Suppressor macrophage treated with lipopolysaccharide for 4 hours (primary cell): Measurements from ENCODE around the gene BCCIP.

ENCODE experiments used
- DNase-seq: peaks from one replicate; pipeline ENCODE4 v3.0.0-alpha.2; 2020

Gene BCCIP

DNA sequence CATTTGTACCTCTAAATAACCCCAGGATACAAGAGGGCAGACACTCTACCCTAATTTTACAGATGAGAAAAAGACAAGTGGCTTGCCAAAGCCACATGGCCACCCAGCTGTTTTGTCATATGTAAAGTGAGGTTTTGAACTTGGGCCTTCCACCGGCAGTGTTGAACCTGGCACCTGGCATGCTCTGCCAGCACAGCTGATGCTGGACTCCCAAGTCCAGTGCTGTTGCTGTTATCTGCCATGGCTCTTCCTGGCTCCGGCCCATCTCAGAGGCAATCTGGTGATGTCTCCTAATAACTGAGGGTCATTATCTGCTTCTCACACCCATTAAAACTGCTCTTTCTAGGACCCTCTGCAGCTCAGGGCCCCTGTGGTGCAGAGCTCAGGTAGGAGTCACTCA lies 25.0 kb downstream of the BCCIP start:
- DNase-seq = no peak

DNA sequence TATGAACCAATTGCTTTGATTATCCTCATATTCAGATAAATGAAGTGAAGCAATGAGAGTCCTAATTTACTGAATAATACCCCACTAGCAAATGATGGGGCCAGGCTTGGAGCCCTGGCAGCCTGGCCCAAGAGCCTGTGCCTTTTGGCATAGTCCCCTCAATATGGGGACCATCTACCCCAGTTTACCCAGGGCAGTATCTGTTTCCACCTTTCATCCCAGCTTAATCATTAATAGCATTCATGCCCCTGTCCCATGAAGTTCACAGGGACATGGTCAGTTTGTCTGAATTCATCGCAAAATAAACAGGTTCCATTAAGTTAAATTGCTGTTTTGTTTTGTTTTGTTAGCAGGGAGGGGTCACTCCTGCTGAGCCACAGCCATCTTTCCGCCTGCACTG lies 25.5 kb downstream of the BCCIP start:
- no peak for DNase-seq

DNA sequence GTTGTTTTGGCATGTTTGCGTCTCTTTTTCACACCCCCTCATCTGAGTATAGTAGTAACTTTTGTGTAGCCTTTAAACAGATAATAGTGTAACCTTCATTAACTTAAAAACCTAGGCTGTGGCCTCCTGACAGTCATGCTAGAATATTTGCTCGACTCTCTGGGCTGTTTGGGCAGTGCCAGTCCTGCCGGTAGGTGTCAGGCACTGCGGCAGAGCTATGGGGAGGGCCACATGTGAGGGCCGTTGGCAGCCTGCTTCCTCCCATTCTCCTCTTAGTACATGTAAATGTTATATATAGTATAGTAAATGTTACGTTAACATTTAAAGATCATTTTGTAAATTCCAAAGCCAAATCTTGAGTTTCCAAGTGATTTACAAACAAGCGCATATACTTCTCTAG lies 26.1 kb downstream of the BCCIP start:
- DNase-seq = no peak

DNA sequence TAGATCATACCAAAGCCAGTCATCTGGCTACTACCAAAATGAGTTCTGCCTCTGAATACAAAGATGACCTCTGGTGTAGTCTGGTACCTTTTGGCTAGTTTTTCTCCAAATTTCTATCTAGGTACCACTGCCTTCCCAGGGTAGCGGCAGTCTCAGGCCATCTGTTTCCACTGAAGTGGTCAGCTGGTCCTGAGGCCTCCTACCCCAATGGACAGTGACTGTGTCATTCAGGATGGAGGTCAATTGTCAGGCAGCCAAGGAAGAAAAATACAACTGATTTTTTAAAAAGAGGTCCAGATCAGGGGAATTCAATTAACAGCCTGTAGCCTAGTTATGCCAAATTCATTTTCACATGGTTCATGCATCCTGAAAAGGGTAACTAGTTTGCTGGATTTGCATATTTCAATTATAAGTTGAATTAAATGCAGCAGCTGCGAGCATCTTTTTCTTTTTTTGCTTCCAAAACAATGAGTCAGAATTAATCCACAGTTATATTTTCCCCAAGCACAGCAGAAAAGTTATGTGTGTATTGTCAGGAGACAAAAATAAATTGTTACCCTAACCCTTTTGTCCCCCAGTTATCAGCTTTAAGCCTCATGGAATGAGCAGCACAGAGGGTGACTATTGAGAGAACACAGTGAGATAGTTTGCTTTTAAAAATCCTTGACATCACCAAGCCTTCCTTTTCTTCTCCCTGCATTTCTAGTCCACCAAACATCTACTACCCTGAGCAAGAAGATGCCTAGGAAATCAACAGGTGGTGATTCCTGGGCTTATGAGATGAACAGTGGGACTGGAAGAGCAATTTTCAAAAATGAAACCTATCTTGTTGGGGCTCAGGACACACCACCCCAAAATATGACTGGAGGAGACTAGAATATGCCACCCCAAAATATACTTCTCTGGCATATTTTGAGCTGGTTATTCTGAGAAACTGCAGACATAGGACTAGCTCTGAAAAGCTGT lies 27.7 kb downstream of the BCCIP start:
- no peak for DNase-seq

DNA sequence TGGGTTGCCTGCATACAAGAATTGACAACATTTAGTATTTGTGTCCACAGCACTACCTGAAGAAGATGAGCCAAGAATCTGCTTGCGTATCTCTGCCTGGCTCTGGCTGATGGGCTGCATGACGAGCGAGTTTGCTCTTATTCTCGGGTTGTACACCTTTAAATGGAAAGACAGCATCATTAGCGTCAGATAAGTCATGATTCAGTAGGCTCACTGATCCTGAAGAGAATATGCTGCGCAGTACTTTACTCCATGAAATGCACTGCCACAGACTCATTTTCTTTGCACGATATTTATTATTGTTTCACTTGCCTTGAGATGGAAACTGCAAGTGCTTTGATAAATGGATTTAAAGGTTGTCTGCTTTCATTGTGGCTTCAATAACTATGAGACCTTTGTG lies 29.1 kb downstream of the BCCIP start:
- no peak for DNase-seq

DNA sequence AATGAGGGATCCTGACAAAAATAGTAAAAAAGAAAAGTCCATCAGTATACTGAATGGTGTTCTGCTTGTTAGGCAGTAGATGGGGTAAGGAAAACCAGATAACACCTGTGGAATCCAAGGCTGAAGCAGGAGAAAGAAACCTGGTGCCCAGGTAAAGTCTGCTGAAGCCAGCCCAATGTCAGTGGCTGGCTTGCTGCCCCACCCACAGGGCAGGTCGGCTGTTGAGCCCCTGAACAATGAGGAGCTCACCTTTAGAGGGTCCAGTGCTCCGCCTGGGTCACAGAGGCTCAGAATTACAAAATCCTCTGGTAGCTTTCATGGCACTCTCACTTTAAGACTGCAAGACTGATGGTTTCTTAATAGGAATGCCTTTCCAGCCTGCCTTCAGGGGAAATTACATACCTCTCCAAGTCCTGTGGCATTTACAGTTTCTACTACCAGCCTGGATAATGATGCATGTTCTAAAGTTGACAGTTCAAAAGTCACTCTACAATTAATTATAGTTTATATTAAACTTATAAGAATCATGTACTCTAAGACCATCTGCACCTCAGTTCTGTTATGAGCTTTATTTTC lies 33.9 kb downstream of the BCCIP start:
- no peak for DNase-seq

DNA sequence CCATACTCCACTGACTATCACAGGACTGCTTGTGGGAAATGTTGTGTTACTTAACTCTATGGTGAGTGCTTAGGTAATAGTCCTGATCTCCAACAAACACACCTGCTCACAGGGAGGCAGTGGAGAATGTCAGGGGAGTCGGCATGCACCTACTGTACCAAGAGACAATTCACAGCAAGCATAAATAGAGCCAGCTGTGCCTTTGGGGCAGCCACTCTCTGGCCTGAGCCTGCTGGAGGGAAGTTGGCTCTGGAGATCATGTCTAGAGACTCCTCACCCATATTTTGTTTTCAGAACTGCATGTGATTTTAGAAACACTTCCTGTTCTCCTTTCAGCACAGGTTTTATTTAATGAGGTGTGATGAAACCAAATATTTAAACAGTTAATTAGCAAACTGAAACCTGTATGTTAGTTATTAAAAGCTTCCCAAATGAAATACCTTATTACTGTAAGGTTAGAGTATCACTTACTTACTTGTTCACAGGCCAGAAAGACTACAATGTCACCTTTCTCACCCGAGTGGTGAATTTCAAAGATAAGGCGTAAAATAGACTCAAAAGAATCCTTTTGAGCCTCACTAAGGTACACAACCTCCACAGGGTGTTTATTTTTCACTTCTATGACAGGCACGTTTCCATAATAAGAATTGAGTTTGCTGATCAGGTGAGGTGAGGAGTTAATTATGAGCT lies 35.9 kb downstream of the BCCIP start:
- DNase-seq = no peak

DNA sequence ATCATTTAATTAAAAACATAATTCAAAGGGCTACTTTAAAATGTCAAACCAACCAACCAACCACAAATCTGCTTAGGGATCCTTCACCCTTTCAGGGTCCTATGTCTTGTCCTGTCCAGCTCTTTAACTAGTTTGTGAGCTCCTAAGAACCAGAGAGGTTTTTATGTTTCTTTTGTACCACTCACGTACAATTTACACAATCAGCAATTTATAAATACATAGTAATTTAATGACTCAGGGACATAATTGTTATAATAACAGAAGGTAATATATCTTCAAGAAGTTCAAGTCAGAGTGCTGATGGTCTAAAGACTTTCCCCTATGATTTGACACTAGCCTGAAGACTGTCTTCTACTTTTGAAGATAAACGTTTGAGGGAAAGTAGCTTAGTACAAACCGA lies 41.8 kb downstream of the BCCIP start:
- DNase-seq = no peak

DNA sequence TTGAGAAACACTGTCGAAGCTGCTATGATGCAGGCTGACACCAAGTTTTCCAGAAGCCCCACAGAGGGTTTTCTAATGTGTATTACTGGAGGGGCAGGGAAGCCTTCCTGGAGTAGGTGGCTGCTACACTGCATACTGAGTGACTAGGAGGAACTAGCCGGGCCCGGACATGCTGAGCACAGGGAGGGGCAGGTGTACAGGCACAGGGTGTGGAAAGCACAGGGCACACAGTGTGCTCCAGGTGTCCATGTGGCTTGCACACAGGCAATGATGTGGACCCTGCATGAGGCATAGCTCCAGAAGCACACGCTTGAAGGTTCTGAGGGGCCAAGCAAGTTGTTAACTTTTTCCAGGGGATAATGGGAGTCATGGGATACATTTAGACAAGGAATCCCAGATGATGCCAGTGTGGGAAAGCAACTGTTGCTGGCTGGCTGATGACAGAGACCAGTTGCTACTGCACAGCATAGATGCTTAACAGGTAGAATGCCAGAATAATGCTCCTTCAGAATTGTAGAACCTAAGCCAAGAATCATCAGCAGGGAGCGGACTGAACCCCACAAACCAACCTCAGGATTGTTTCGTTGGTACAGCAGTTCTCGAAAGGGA lies 43.2 kb downstream of the BCCIP start:
- DNase-seq = no peak

DNA sequence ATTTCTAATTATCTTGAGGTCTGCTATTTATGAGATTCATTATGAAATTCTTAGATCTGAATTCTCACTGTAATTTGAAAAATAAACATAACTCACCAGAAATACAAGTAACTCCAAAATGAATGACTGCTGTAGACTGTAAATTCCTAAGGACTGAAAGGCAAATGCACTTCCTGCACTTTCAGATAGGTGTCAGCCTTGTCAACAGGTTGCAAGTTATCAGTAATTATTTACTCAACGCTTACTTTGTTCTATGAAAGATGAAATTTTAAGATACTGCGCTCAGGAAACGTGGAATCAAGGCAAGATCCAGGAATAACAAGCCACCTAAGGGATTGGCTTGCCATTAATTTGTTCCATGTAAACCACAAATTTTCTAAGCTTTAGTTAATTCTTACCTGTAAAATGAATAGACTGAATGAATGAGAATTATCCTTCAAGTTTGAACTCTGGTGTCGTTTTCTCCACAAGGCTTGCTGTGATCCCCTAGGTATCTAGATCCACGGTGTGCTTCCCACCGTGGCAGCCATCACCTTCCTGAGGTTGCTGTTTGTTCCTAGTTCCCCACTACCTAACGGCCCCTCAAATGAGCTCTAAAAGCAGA lies 45.1 kb downstream of the BCCIP start:
- peak; percentile 31 for DNase-seq

DNA sequence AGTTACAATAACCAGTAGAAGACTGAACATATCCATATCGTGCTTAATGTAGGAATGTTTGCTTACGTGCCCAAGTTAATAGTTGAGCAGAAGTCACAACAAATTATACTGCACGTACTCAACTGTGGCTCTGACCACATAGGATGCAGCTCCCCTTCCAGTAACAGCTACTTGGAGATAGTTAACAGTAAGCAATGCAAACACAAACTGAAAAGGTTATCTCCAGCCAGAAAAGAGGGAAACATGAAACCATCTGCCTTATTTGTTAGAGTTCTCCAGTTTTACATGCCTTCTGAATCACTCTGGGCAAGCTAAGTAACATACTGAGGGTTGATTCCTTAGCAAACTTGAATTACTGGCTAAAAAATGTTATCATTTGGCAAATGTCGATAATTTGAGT lies 48.0 kb downstream of the BCCIP start:
- DNase-seq = no peak

DNA sequence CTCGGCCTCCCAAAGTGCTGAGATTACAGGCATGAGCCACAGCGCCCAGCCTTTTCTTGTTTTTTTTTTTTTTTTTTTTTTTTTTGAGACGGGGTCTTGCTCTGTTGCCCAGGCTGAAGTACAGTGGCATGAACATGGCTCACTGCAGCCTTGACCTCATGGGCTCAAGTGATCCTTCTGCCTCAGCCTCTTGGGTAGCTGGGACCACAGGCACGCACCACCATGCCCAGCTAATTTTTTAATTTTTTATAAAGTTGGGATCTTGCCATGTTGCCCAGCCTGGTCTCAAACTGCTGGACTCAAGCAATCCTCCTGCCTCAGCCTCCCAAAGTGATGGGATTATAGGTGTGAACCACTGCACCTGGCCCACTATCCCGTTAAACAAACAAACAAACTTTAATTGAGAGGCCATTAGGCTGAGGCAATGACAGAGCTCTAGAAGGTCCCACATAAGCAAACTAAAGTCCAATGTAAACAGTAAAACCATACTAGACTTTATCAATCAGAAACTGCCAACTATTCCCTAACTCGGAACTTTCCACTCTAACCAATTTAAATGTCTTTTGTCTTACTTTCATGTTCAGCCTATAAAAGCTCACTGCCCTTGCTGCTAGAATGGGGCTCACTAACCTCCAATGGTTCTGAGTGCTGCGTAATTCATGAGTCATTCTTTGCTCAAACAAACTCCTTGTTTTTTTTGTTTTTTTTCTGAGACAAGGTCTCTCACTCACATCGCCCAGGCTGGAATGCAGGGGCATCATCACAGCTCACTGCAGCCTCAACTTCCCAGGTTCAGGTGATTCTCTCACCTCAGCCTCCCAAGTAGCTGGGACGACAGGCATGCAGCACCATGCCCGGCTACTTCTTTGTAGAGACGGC lies 55.9 kb downstream of the BCCIP start:
- DNase-seq = no peak

DNA sequence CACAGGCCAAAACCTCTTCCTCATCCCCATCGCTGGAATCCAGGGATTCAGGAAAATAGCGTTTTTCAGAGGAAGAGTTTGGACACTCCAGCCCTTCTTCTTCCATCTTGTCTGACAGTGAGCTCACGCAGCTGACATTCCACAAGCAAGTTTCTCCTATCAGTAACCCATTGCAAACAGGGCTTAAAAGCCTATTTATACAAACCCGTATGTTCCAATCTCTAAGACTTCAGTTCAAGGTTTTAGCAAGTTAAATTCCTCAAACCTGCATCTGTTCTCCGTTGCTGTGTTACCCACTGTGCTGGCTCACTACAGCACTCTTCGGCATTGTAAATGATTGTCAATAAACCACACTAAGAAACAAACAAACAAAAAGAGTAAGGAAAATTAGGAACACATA lies 57.4 kb downstream of the BCCIP start:
- DNase-seq = no peak

DNA sequence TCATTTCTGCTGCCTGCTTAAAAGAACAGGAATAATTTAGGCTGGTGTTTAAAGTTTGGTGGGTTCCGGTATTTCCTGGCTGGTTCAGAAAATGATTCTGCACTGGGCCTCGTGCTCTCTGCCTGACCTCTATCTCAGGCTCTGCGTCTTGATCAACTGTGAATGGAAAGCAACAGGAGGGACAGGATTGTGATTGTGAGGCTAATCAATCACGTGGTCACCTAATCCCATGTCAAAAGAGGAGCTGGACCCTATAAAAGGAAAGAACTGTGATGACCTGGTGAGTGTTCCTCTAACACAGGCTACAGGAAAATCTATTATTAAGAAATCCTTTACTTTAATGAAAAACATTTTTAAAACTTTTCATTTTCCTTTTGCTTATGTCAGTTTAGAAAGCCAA lies 57.8 kb downstream of the BCCIP start, which contains the start of gene DHX32:
Gene DHX32, minus strand, starts transcription at position 101 of the 400 bp plus-strand sequence. CDS start 468 bp downstream, outside the sequence.
- DNase-seq = no peak

DNA sequence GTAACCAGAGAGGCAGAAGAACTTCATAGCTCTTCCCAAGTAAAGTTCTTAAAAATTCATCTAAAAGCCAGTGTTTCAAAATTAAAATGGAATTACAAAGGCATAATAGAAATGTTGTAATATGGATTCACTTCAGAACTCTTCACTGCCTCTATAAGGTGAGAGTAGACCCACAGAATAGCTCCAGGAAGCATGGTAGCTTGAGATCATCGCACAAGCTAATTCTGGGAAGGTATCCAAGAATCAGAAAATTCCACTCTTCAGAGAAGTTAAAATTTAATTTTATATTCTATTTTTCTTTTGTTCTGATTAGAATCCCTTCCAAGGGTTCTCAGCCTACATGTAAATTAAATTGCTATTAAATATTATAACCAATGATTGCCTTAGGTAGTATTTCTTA lies 59.2 kb downstream of the BCCIP start:
- no peak for DNase-seq

DNA sequence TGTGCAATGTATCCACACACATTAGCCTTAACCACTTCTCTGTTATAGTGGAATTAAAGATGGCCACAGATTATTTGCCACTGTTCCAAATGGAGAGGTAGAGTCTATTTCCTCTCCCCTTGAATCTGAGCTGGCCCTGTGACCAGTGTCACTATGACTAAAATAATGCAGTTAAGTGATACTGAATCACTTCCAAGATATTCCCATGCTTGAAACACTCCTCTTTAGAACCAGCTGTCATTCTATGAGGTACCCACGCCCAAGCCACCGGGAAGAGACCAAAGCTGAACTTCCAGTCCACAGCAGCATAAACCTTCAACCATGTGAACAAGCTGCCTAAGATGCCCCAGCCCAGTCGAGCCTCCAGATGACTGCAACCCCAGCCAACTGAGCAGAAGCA lies 59.9 kb downstream of the BCCIP start:
- DNase-seq = no peak
